Measurements from ENCODE around the gene ADGRF3.
"Not testable (repeated sequence)": the region's sequence is repeated elsewhere in the genome, so short reads cannot be mapped to it uniquely, and the experiment has no call there.

The ADGRF3 gene

DNA sequence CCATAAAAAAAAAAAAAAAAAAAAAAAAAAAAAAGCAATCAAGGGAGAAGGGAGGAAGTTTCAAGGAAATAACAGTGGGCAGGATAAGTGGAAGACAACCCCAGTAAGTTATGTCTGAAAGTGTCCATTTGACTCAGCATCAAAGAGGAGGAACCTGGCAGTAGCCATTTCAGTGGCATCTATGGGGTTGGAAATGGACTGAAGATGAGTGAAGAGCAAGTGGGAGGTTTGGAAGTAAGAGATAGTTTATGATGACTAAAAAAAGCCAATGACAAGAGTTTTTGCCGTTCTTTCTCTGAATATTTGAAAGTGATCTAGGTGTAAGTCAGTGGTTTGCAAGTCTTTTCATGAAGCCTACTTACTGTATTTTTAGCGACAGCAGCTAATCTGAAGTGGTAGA lies 9.9 kb downstream of the ADGRF3 start:
- no peak overlapping the region for H3K4me3 Mint-ChIP-seq
- no peaks in the 10 kb centered on the region for H3K36me3 Mint-ChIP-seq
- H3K27ac Mint-ChIP-seq: peak overlapping the region; percentile 70
- H3K4me1 Mint-ChIP-seq: peaks cover 7% of the 10 kb centered on the region
- H3K9me3 Mint-ChIP-seq: no peaks in the 10 kb centered on the region
- no peaks in the 10 kb centered on the region for H3K27me3 Mint-ChIP-seq

GRCh38 chr2:26335231-26335630 lies 11.4 kb downstream of the ADGRF3 start:
- H3K27me3 Mint-ChIP-seq: no peaks in the 10 kb centered on the region
- no peak overlapping the region for H3K4me3 Mint-ChIP-seq
- no peaks in the 10 kb centered on the region for H3K9me3 Mint-ChIP-seq
- H3K27ac Mint-ChIP-seq: no peak overlapping the region
- H3K36me3 Mint-ChIP-seq: no peaks in the 10 kb centered on the region
- peaks cover 9% of the 10 kb centered on the region for H3K4me1 Mint-ChIP-seq

DNA sequence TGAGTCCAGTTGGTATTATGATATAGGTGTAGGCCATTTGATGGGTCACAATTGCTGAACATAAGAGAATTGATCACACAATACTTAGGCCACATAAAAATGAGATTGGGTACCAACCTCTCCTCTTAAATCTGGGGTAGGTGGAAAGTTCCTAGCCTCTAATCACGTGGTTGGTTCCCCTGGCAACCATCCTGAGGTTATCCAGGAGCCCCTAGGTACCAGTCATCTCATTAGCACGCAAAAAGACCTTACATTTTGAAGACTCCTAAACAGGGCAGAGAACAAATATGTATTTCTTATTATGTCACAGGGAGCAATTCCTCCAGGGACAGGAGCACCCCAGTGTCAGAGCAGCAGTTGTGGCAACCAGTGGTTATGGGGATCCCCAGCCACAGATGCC lies 13.3 kb downstream of the ADGRF3 start:
- Mint-ChIP-seq H3K4me3 (no peak overlapping the region), H3K27ac (no peak overlapping the region), H3K27me3 (no peaks in the 10 kb centered on the region), H3K4me1 (peaks cover 16% of the 10 kb centered on the region), H3K9me3 (no peaks in the 10 kb centered on the region), H3K36me3 (no peaks in the 10 kb centered on the region)

- H3K27ac Mint-ChIP-seq, H3K9me3 Mint-ChIP-seq, H3K27me3 Mint-ChIP-seq, H3K4me3 Mint-ChIP-seq, H3K36me3 Mint-ChIP-seq: not testable (repeated sequence)
- peaks cover 12% of the 10 kb centered on the region for H3K4me1 Mint-ChIP-seq
Observed at GRCh38 chr2:26331321-26331720, 15.3 kb downstream of the ADGRF3 start.

DNA sequence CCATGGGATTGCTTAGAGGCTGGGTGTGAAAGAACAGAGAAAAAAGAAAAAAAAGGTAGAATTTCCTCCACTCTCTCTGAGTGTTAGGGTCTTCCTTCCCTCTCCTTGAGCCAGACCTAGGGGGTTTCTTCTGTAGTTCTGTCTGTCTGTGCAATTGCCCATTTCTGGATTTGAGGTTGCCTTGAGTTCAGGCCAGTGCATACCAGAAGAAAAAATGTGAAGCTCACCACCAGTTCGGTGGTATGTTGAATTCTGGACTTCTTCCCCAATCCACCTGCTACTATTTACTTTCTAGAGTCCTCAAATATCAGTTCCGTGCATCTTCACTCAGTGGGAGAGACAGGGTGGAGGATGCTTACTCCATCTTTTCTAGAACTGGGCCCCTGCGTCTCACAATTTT lies 16.0 kb downstream of the ADGRF3 start:
- no peaks in the 10 kb centered on the region for H3K36me3 Mint-ChIP-seq
- peaks cover 9% of the 10 kb centered on the region for H3K4me1 Mint-ChIP-seq
- H3K4me3 Mint-ChIP-seq: no peak overlapping the region
- H3K9me3 Mint-ChIP-seq: no peaks in the 10 kb centered on the region
- H3K27me3 Mint-ChIP-seq: no peaks in the 10 kb centered on the region
- no peak overlapping the region for H3K27ac Mint-ChIP-seq

DNA sequence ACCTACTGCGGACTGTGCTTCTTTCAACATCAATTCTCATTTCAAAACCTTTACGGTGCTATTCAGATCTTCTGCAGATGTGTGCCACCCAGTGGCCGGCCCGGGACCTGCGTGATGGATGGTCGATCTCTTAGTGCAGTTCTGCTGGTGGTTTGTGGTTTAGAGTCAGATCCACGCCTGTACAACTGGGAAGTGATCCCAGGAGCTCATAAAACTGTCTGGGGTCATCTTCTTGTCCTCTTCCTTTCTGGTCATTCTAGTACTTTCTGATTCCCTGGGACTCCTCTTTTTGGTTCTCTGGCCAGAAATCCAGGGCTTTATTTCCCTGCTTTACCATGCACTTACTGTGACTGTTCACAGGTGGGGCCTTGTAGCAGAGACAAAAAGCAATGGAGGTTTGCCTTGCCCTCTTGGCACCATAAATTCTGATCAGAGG lies 16.5 kb downstream of the ADGRF3 start:
- no peak overlapping the region for H3K27ac Mint-ChIP-seq
- peaks cover 9% of the 10 kb centered on the region for H3K4me1 Mint-ChIP-seq
- peak overlapping the region; percentile 2 for H3K4me3 Mint-ChIP-seq
- no peaks in the 10 kb centered on the region for H3K9me3 Mint-ChIP-seq
- H3K36me3 Mint-ChIP-seq: no peaks in the 10 kb centered on the region
- H3K27me3 Mint-ChIP-seq: no peaks in the 10 kb centered on the region

- H3K27me3 Mint-ChIP-seq, H3K4me1 Mint-ChIP-seq, H3K27ac Mint-ChIP-seq, H3K4me3 Mint-ChIP-seq, H3K36me3 Mint-ChIP-seq, H3K9me3 Mint-ChIP-seq: not testable (repeated sequence)
Observed at GRCh38 chr2:26329083-26329482, 17.5 kb downstream of the ADGRF3 start.

- Mint-ChIP-seq H3K4me1 (peaks cover 9% of the 10 kb centered on the region), H3K36me3 (no peaks in the 10 kb centered on the region), H3K9me3 (no peaks in the 10 kb centered on the region), H3K27me3 (no peaks in the 10 kb centered on the region), H3K4me3 (no peak overlapping the region), H3K27ac (no peak overlapping the region)
Observed at GRCh38 chr2:26327291-26328272, 19.0 kb downstream of the ADGRF3 start.

DNA sequence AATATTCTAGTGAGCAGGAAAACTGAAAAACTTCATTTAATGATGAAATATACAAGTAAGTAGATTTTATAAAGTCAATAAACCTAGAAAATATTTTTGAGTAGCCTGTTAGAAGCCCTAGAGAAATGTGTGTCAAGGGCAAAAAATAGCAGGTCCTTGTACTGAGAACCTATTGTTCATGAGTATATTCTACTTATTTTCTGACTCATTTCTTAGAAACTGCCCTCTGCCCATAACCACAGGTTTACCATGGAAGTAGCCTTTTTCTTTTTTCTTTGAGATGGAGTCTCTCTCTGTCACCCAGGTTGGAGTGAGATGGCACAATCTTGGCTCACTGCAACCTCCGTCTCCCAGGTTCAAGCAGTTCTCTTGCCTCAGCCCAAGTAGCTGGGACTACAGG lies 20.1 kb downstream of the ADGRF3 start:
- Mint-ChIP-seq H3K27ac (no peak overlapping the region), H3K27me3 (no peaks in the 10 kb centered on the region), H3K36me3 (no peaks in the 10 kb centered on the region)

GRCh38 chr2:26325851-26326250 lies 20.7 kb downstream of the ADGRF3 start:
- no peak overlapping the region for H3K27ac Mint-ChIP-seq
- H3K4me3 Mint-ChIP-seq: no peak overlapping the region
- no peaks in the 10 kb centered on the region for H3K27me3 Mint-ChIP-seq
- H3K36me3 Mint-ChIP-seq: no peaks in the 10 kb centered on the region
- H3K9me3 Mint-ChIP-seq: no peaks in the 10 kb centered on the region
- peaks cover 9% of the 10 kb centered on the region for H3K4me1 Mint-ChIP-seq

More for the DNA sequence above, 20.1 kb downstream of the ADGRF3 start:
- H3K9me3 Mint-ChIP-seq: no peaks in the 10 kb centered on the region
- H3K4me1 Mint-ChIP-seq: peaks cover 9% of the 10 kb centered on the region
- H3K4me3 Mint-ChIP-seq: no peak overlapping the region

DNA sequence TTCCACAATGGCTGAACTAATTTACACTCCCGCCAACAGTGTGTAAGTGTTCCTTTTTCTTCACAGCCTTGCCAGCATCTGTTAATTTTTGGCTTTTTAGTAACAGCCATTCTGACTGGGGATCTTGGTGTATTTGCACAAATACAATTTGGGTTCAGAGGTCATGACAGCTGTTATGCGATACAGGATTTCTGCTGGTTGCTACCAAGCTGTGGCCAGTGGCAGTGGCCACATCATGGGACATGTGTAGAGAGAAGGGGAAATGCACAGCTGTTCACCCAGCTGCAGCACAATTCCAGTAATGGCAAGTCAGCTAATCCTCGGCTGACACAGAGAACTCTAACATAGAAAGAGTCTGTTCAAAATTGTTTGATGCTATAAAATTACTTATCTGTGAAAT lies 21.7 kb downstream of the ADGRF3 start:
- Mint-ChIP-seq H3K27me3 (no peaks in the 10 kb centered on the region), H3K4me1 (peaks cover 4% of the 10 kb centered on the region), H3K9me3 (no peaks in the 10 kb centered on the region), H3K27ac (no peak overlapping the region), H3K36me3 (no peaks in the 10 kb centered on the region), H3K4me3 (no peak overlapping the region)

DNA sequence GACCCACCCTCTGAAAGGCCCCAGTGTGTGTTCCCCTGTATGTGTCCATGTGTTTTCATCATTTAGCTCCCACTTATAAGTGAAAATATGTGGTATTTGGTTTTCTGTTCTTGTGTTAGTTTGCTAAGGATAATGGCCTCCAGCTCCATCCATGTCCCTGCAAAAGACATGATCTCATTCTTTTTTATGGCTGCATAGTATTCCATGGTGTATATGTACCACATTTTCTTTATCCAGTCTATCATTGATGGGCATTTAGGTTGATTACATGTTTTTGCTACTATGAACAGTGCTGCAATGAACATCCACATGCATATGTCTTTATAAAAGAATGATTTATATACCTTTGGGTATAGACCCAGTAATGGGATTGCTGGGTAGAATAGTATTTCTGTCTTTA lies 22.1 kb downstream of the ADGRF3 start:
- H3K27ac Mint-ChIP-seq, H3K27me3 Mint-ChIP-seq, H3K9me3 Mint-ChIP-seq, H3K4me3 Mint-ChIP-seq, H3K36me3 Mint-ChIP-seq, H3K4me1 Mint-ChIP-seq: not testable (repeated sequence)

- Mint-ChIP-seq H3K4me3 (no peak overlapping the region), H3K27me3 (no peaks in the 10 kb centered on the region), H3K36me3 (no peaks in the 10 kb centered on the region), H3K9me3 (no peaks in the 10 kb centered on the region), H3K27ac (no peak overlapping the region), H3K4me1 (no peaks in the 10 kb centered on the region)
Observed at GRCh38 chr2:26318950-26319349, 27.6 kb downstream of the ADGRF3 start.

- H3K27me3 Mint-ChIP-seq: no peaks in the 10 kb centered on the region
- no peak overlapping the region for H3K4me3 Mint-ChIP-seq
- H3K27ac Mint-ChIP-seq: no peak overlapping the region
- H3K4me1 Mint-ChIP-seq: no peaks in the 10 kb centered on the region
- no peaks in the 10 kb centered on the region for H3K36me3 Mint-ChIP-seq
- H3K9me3 Mint-ChIP-seq: no peaks in the 10 kb centered on the region
Observed at GRCh38 chr2:26317377-26318105, 29.0 kb downstream of the ADGRF3 start.

DNA sequence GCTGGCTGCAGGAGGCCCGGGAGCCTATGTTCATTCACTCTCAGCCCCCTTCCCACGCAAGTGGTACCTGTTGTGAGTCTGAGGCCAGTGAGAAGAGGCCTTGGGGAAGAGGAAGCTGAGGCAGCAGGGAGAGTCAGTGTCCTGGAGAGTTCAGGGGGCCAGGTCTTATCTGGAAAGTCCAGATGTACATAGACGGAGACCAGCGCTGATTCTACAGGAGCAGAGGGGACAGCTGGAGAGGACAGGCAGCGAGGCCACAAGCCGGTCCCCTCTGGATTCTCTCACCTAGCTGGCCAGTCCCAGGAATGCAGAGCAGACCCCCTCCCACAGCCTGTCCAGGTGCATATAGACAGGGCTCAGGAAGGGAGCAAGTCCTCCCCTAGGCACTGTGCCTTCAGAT lies 29.7 kb downstream of the ADGRF3 start:
- no peaks in the 10 kb centered on the region for H3K27me3 Mint-ChIP-seq
- H3K4me3 Mint-ChIP-seq: no peak overlapping the region
- no peak overlapping the region for H3K27ac Mint-ChIP-seq
- H3K4me1 Mint-ChIP-seq: no peaks in the 10 kb centered on the region
- no peaks in the 10 kb centered on the region for H3K36me3 Mint-ChIP-seq
- no peaks in the 10 kb centered on the region for H3K9me3 Mint-ChIP-seq

DNA sequence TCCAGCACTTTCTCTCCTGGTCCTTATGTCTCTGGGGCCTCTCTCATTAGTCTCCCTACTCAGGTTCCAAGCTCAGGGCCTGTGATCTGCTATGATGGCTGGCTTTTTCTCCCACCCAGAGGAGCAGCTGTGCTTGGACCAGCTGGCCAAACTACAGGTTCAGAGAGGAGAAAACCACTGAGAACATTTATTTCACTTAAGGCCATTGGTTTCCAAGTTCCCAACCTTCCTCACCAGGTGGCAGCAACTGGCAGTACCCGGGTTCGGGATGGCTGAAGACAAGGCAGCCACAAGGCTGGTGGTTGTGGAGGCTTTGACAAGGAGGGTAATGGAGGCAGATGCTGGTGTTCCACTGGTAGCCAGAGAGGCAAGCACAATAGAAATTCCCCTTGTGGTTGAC lies 30.5 kb downstream of the ADGRF3 start:
- Mint-ChIP-seq H3K4me3 (no peak overlapping the region), H3K27me3 (no peaks in the 10 kb centered on the region), H3K36me3 (peaks cover 1% of the 10 kb centered on the region), H3K4me1 (no peaks in the 10 kb centered on the region), H3K27ac (no peak overlapping the region), H3K9me3 (no peaks in the 10 kb centered on the region)

Measured in activated naive CD4-positive, alpha-beta T cell treated with anti-CD3 and anti-CD28 coated beads, Interleukin-2, amount 50 U/mL, for 24 hours (primary cell).